Prostate gland (tissue), 2 donors: Measurements from ENCODE around the gene IL3.

Source experiments
- CTCF ChIP-seq, 4 experiments: fragments of 200-600 bp in 2 of 4; fragments of 450-650 bp in 2 of 4; sonication (generic) in 2 of 4; IDR thresholded peaks; 1 replicate in 3 of 4; 2 replicates in 1 of 4; pipeline ENCODE4 v1.5.1; 2016 to 2019; ENCODE audit warnings: antibody characterized with exemption in 4 of 4, mild to moderate bottlenecking in 2 of 4, moderate library complexity in 2 of 4
- POLR2A ChIP-seq: fragments of 450-650 bp; IDR thresholded peaks from one replicate; pipeline ENCODE4 v1.6.1; 2016; ENCODE audit warnings: antibody characterized with exemption, mild to moderate bottlenecking
- POLR2AphosphoS5 ChIP-seq: sonication (generic); formaldehyde crosslinking; IDR thresholded peaks from one replicate; pipeline ENCODE4 v1.6.1; 2017; ENCODE audit warnings: antibody characterized with exemption

DNA sequence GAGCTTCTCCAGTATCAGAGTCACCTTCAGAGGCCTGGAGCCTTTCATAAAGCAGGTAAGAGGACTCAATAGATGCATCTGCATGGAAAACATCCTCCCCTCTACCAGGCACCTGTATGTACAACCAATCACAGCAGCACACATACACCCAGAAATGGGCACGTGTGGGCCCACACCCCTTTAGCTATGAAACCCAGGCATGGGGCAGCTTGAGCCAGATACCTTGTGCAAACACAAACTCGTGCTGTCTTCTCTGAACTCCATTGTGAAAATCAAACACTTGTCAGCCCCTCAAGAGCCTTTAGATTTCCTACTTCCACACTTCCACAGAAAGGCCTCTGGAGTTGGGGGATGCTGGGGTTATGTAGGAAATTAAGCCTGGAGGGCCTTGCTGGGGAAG is 12.1 kb downstream of the IL3 start:
- TF ChIP-seq POLR2A (no peak), POLR2AphosphoS5 (no peak), CTCF (IDR thresholded peaks at IDR 0.05) (no peak)
